ENCODE data around the gene SLC5A9. TPM values are rescaled to one million over a fixed set of nuclear protein-coding genes. Genes with fewer than 3 reads are reported as not detected.
"Not testable (repeated sequence)": the region's sequence is repeated elsewhere in the genome, so short reads cannot be mapped to it uniquely, and the experiment has no call there.

The SLC5A9 gene
- total RNA-seq, 1 experiment from 2014 or later = not detected

DNA sequence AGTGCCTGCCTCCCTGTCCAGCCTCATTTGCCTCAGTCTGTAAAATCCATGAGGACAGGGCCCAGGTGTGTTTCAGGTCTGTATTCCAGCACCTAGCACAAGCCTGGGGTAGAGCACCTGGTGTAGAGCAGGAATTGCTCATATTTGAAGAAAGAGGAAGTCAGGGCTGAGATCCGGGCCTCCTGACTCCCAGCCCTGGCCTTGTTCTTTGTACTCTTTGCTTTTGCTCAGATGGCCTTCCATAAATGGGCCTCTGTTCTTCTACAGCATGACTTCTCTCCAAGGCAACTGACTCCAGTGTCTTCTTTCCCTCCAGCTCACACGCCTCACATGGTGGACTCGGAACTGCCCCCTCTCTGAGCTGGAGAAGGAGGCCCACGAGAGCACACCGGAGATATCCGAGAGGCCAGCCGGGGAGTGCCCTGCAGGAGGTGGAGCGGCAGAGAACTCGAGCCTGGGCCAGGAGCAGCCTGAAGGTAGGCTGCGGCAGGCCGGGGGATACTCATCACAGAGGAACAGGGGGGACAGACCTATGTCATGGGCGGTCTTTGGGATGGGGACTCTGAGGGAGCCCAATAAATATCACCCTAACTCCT, 19.7 kb downstream of the SLC5A9 start:
- no peak for DNase-seq (ENCODE audit: low read depth)

- DNase-seq (ENCODE audit: low read depth) = no peak
Measured at GRCh38 chr1:48245106-48245505, 22.6 kb downstream of the SLC5A9 start.

GRCh38 chr1:48246727-48247126, 24.2 kb downstream of the SLC5A9 start:
- DNase-seq (ENCODE audit: low read depth) = peak; percentile 13

- no peak for DNase-seq (ENCODE audit: low read depth)
Measured at GRCh38 chr1:48248356-48248755, 25.8 kb downstream of the SLC5A9 start.

DNA sequence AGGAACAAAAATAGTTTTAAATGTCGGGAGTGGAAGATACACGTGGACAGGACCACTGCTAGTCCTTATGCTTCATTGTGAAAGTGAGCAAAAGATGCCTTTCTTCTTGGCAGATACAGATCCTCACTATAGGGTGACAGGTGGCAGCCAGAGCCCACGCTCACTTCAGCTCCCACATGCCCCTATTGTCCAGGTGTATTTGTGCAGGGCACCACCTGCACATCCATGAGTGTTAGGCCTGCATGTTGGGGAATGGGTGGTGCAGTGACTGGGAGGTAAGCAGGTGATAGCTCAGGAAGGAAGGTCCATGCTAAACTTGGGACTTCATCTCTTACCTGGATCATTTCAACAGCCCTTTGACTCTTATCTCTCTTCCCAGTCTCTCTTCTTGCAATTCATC, 27.4 kb downstream of the SLC5A9 start:
- no peak for DNase-seq (ENCODE audit: low read depth)

DNA sequence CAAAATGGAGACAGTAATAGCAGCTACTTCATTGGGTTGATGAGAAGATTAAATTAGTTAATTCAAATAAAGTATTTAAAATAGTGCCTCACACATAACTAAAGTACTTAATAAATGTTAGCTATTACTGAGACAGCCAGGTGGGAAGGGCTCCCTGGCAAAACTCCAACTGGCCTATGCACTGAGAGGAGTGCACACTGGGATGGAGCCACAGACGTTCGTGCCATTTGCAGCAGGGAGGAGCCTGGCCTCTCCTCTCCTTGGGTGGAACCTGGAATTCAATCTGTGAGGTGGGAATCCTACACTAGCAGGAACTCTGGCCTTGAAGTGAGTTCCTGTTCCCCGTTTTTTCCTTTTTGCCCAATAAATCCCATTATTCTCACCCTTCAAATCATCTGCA, 28.1 kb downstream of the SLC5A9 start:
- DNase-seq (ENCODE audit: low read depth) = no peak

DNA sequence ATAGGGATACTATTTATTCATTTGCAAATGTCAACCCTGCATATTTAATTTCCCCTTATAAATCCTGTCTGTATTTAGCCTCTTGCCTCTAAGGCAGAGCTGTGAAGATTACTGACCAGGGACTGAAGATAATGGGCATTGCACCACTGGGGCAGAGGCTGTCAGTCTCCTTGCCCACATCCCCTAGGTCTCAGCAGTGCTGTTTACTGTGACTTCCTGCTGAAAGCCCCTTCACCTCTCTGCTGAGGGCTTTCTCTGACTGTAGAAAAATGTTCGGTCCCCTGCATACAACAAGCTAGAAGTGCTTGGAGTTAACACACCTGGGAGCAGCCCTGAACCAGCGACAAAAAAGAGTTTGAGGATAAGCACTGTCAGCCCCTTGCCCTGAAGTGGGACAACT, 28.8 kb downstream of the SLC5A9 start:
- DNase-seq (ENCODE audit: low read depth) = no peak

- no peak for DNase-seq (ENCODE audit: low read depth)
Measured at GRCh38 chr1:48251821-48252220, 29.3 kb downstream of the SLC5A9 start.

DNA sequence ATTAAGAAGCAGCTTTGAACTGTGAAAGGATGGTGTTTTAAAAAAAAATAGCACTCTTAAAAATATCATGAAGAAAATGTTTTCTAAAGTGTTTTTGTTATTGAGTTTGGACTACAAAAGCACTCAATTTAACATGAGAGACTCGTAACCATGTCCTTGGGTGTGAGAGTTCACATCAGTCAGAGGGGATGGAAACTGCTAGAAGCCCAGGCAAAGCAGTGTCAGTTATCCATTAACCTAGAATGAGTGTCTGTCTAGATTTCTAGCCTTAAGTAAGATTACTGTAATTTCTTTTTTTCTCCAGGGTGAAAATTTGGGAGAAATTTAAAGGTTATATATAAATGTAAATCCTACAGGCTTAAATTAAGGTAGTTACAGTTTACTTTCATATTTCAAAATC, 31.7 kb downstream of the SLC5A9 start:
- no peak for DNase-seq (ENCODE audit: low read depth)

DNA sequence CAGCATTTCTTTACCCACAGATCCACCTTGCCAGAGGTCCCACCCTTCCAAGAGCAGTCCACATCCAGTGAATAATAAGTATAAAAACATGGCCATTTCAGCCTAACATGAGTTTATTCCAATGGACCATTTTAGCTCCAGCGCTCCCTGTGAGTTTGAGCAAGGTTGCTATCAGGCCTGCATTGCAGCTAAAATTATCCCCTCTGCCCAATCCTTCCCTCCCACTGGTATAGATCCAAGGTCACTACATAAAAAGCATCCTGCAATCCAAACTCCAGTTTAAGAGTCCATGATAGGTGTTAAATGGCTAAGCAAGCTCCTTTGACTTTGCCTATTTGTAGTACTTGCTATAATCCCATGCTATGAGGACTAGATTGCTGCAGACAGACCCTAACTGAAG, 35.6 kb downstream of the SLC5A9 start:
- no peak for DNase-seq (ENCODE audit: low read depth)

DNA sequence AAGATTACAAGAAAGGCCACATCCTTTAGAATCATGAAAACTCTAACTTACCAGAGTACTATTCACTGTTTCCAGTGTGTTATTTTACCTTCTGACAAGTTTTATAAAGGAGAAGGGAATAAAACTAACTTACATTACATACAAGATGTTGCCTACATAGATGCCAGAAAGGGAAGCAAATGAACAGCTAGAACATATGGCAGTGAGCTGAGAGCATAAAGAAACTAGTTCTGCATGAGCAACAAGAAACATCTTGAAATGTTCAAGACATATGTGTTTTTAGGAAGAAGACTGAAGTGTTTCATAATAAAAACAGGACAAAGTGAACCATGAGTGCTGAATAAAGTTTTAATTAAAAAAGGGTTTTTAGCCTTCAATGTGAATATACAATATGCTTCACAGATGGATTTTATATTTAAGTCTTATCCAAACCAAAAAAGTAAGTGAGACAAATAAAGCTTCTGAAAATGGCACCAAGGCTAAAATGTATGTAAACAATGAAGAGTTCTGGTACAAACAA, 39.4 kb downstream of the SLC5A9 start:
- no peak for DNase-seq (ENCODE audit: low read depth)

- DNase-seq (ENCODE audit: low read depth) = no peak
Measured at GRCh38 chr1:48263041-48263440, 40.5 kb downstream of the SLC5A9 start.

- no peak for DNase-seq (ENCODE audit: low read depth)
Measured at GRCh38 chr1:48266576-48266975, 44.1 kb downstream of the SLC5A9 start.

DNA sequence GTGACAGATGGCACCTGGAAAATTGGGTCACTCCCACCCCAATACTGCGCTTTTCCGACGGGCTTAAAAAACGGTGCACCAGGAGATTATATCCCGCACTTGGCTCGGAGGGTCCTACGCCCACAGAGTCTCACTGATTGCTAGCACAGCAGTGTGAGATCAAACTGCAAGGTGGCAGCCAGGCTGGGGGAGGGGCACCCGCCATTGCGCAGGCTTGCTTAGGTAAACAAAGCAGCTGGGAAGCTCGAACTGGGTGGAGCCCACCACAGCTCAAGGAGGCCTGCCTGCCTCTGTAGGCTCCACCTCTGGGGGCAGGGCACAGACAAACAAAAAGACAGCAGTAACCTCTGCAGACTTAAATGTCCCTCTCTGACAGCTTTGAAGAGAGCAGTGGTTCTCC, 54.9 kb downstream of the SLC5A9 start:
- DNase-seq (ENCODE audit: low read depth) = not testable (repeated sequence)

DNA sequence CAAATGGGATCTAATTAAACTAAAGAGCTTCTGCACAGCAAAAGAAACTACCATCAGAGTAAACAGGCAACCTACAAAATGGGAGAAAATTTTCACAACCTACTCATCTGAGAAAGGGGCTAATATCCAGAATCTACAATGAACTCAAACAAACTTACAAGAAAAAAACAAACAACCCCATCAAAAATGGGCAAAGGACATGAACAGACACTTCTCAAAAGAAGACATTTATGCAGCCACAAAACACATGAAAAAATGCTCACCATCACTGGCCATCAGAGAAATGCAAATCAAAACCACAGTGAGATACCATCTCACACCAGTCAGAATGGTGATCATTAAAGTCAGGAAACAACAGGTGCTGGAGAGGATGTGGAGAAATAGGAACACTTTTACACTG, 59.8 kb downstream of the SLC5A9 start:
- not testable (repeated sequence) for DNase-seq (ENCODE audit: low read depth)

- not testable (repeated sequence) for DNase-seq (ENCODE audit: low read depth)
Measured at GRCh38 chr1:48284696-48285420, 62.3 kb downstream of the SLC5A9 start.

DNA sequence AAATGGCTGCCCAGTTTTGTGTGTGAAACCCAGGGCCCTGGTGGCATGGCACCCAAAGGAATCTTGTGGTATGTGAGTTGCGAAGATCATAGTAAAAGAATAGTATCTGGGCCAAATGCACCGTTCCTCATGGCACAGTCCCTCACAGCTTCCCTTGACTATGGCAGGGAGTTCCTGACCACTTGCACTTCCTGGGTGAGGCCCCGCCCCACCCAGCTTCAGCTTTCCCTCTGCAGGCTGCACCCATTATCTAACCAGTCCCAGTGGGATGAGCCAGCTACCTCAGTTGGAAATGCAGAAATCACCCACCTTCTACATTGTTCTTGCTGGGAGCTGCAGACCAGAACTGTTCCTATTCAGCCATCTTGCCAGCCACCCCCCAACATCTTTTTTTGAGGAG, 63.0 kb downstream of the SLC5A9 start:
- no peak for DNase-seq (ENCODE audit: low read depth)

GRCh38 chr1:48291421-48291820, 68.9 kb downstream of the SLC5A9 start:
- DNase-seq (ENCODE audit: low read depth) = no peak

DNA sequence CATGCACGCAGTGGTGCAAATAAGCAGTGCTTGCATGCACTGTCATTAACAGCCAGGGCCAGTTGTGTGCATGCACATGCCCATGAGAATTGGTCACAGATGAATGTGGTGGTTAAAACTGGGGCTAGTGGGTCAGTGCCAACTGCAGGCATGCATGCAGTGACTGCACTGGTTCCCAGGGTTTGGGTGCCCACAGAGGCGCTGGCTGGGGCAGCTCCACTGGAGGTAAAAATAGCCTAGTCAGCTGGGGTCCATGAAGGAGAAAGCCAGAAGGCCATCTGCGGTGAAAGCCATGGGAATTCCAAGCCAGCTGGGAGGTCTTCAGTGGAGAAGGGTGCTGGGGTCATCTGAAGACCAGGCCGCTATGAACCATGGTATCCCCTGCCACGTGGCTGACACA, 70.2 kb downstream of the SLC5A9 start:
- DNase-seq (ENCODE audit: low read depth) = no peak

GRCh38 chr1:48294094-48294493, 71.6 kb downstream of the SLC5A9 start:
- DNase-seq (ENCODE audit: low read depth) = not testable (repeated sequence)

GRCh38 chr1:48294656-48295055, 72.1 kb downstream of the SLC5A9 start:
- no peak for DNase-seq (ENCODE audit: low read depth)
